ENCODE data around the gene ITGA11.

- TF ChIP-seq CTCF (conservative IDR thresholded peaks at IDR 0.05) (no peak), EZH2 (IDR thresholded peaks at IDR 0.05; ENCODE audit: low read depth) (no peak)
Observed at GRCh38 chr15:68277603-68278344, 154.2 kb downstream of the ITGA11 start, which contains the start of gene FEM1B.

Data from PC-9 (cell line).